Upper lobe of right lung (tissue), 1 donor: ENCODE data around the gene CCBE1. TPM values are rescaled to one million over a fixed set of nuclear protein-coding genes. Genes with fewer than 3 reads are reported as not detected.

Source experiments
- ATAC-seq: fragments of 200-7000 bp; cut with Tn5 transposase; one replicate; pipeline ENCODE4 v1.9.1; 2020; ENCODE audit warnings: mild to moderate bottlenecking, moderate library complexity
- DNase-seq: peaks from one replicate; pipeline ENCODE4 v3.0.0-alpha.2; 2020
- H3K27ac ChIP-seq: fragments of 200-600 bp; one replicate; pipeline ENCODE4 v1.8.0; 2022
- H3K27me3 ChIP-seq: fragments of 200-600 bp; one replicate; pipeline ENCODE4 v1.8.0; 2022; ENCODE audit warnings: mild to moderate bottlenecking
- H3K36me3 ChIP-seq: fragments of 200-600 bp; one replicate; pipeline ENCODE4 v1.8.0; 2022
- H3K4me1 ChIP-seq: fragments of 200-600 bp; one replicate; pipeline ENCODE4 v1.8.0; 2022
- H3K4me3 ChIP-seq: fragments of 200-600 bp; one replicate; pipeline ENCODE4 v1.8.0; 2022; ENCODE audit warnings: mild to moderate bottlenecking
- H3K9me3 ChIP-seq: fragments of 200-600 bp; one replicate; pipeline ENCODE4 v1.8.0; 2022
- intact Hi-C: fragments of 100-400 bp; cut with DNase I; formaldehyde crosslinking; loops from one replicate; pipeline ENCODE4 v1.11.0; 2022
- total RNA-seq: library from RNA; stranded (reverse); fragmentation: NEBNext Ultra II Directional; extraction: Animal tissue kit (Norgen Biotek cat#: 25700); gene quantifications from one replicate; pipeline ENCODE4 v1.2.1, GENCODE V29; 2021
- TF ChIP-seq, protein P1 (sequence below): fragments of 200-600 bp; IDR thresholded peaks from one replicate; pipeline ENCODE4 v1.8.0; 2022; ENCODE audit warnings: antibody characterized with exemption
- donor health status: DM: no; HTN: yes; CAD: no; lungs with severe emphysema.

CCBE1 gene
- total RNA-seq, 1 donor from 2014 or later = 27.8 TPM

DNA sequence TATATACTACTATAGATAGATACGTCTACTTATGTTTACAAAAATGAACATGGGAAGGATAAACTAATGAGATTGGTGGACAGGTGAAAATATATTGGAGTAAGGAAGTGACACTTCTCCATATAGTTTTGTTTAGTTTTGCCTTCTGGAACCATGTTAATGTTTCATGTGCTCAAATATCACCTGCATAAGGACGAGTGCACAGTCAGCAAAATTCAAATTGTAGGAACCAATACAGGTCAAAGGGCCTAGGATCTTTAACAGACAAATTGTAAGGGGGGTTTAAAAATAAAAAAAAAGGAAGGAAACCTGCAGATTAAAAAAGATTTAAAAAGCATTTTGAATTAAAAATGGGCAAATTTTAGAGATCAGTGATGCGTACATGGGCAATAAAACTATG is 104.6 kb downstream of the CCBE1 start:
- no peaks in the 10 kb centered on the region for H3K27me3 ChIP-seq
- no peaks in the 10 kb centered on the region for H3K36me3 ChIP-seq
- TF ChIP-seq, protein P1, sequence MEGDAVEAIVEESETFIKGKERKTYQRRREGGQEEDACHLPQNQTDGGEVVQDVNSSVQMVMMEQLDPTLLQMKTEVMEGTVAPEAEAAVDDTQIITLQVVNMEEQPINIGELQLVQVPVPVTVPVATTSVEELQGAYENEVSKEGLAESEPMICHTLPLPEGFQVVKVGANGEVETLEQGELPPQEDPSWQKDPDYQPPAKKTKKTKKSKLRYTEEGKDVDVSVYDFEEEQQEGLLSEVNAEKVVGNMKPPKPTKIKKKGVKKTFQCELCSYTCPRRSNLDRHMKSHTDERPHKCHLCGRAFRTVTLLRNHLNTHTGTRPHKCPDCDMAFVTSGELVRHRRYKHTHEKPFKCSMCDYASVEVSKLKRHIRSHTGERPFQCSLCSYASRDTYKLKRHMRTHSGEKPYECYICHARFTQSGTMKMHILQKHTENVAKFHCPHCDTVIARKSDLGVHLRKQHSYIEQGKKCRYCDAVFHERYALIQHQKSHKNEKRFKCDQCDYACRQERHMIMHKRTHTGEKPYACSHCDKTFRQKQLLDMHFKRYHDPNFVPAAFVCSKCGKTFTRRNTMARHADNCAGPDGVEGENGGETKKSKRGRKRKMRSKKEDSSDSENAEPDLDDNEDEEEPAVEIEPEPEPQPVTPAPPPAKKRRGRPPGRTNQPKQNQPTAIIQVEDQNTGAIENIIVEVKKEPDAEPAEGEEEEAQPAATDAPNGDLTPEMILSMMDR = no peak
- intact Hi-C loops = no loop called here
- no peaks in the 10 kb centered on the region for H3K9me3 ChIP-seq
- DNase-seq = no peak
- ATAC-seq = no peak
- H3K4me3 ChIP-seq = no peak overlapping the region
- H3K27ac ChIP-seq = no peak overlapping the region
- H3K4me1 ChIP-seq = no peaks in the 10 kb centered on the region

DNA sequence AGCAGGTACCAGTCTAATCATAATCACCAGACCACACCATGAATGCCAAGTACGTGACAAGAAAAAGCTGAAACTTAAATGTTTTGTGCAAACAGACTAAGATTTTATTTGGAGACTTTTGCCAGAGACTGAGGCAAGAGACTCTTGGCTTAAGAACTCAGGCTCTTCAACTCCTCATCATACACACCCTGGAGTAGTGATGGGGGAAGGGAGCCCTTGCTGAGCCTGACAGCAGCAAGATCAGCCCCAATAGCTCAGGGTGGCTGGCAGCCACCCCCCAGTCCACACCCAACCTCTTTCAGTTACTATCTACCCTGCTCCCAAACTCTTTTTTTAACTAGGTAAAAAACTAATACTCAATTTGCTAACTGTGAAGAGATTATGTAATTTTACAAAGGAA is 114.8 kb downstream of the CCBE1 start:
- ATAC-seq = peak; percentile 66
- Histone ChIP-seq H3K4me3 (no peak overlapping the region), H3K36me3 (no peaks in the 10 kb centered on the region), H3K9me3 (no peaks in the 10 kb centered on the region), H3K27me3 (no peaks in the 10 kb centered on the region), H3K27ac (no peak overlapping the region), H3K4me1 (peaks cover 5% of the 10 kb centered on the region)
- TF ChIP-seq, protein P1 = no peak
- no peak for DNase-seq
- intact Hi-C loops = no loop called here

DNA sequence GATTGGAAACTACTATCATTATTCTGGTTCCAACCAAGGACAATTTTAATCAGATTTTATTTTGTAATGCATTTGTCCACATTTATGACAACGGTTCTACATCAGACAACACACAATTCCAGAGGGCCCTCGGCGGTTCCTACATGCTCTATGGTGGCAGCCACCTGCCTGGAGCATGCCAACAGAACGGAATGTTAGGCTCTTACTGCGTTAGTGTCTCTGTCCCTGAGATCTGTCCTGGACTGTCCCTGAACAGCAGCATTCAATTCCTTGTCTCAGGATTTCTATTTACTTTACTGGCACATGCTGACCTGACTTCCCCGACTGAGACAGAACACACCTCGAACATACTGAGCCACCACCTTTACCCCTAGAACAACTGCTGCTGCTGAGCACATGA is 117.7 kb downstream of the CCBE1 start:
- H3K36me3 ChIP-seq = no peaks in the 10 kb centered on the region
- no peak overlapping the region for H3K27ac ChIP-seq
- TF ChIP-seq, protein P1 = no peak
- no peaks in the 10 kb centered on the region for H3K27me3 ChIP-seq
- H3K9me3 ChIP-seq = no peaks in the 10 kb centered on the region
- H3K4me1 ChIP-seq = peaks cover 5% of the 10 kb centered on the region
- DNase-seq (no peak), ATAC-seq (no peak)
- no peak overlapping the region for H3K4me3 ChIP-seq
- intact Hi-C loops = no loop called here

DNA sequence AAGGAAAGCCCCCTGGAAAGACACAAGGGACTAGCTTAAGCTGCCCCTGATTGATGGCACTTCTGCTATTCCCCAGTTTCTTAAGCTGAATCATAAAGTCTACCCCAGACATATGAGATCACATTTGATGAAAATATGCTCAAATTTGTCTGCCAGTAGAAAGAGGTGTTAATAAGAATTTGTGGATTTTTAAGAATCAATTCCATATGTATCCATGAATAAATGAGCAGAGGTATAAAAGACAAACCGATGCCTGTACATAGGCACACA is 119.9 kb downstream of the CCBE1 start:
- peaks cover 2% of the 10 kb centered on the region for H3K4me1 ChIP-seq
- TF ChIP-seq, protein P1 = no peak
- ATAC-seq (no peak), DNase-seq (no peak)
- H3K27ac ChIP-seq = no peak overlapping the region
- no peaks in the 10 kb centered on the region for H3K9me3 ChIP-seq
- intact Hi-C loops = no loop called here
- H3K27me3 ChIP-seq = no peaks in the 10 kb centered on the region
- H3K4me3 ChIP-seq = no peak overlapping the region
- H3K36me3 ChIP-seq = no peaks in the 10 kb centered on the region

DNA sequence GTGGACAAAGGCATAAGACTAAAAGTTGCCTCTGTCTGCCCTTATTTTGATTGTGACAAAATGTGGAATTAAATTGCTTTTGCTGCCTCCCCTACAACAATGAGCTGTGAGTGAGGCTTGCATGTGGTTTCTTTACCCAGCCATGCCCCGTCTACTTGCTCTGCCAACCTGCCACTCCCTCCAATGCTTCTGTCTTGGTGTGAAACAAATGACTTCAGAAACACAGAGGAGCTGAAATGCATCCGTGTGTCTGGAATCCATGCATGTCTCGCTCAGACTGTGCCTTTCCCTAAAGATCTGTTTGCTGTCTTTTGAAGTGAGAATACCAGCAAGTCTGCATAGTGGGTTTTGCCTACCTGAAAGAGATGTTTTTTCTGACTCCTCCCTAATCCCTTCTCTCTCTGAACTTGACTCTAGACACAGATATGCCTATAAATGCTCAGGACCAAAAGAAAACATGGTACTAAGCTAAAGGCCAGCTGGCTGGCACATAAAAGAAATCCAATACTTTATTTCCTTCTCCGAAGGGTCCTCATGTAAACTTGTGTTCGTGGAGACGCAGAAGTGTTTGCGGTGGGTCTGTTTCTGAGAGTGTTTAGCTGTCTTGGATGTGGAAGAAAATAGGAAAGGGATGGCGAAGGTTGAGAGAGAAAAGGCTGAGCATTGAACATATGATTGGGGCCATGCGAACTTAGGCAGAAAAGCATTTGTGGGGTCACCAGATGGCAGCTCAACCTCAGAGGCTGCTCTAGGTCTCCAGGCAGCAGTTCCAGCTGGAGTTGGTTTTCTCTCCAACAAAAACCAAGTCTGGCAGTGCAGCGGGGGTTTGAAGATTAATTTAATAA is 120.5 kb downstream of the CCBE1 start:
- TF ChIP-seq, protein P1 = no peak
- Histone ChIP-seq H3K9me3 (no peaks in the 10 kb centered on the region), H3K4me3 (no peak overlapping the region), H3K27me3 (no peaks in the 10 kb centered on the region), H3K27ac (no peak overlapping the region), H3K4me1 (no peaks in the 10 kb centered on the region), H3K36me3 (no peaks in the 10 kb centered on the region)
- DNase-seq = no peak
- no peak for ATAC-seq
- intact Hi-C loops = no loop called here

DNA sequence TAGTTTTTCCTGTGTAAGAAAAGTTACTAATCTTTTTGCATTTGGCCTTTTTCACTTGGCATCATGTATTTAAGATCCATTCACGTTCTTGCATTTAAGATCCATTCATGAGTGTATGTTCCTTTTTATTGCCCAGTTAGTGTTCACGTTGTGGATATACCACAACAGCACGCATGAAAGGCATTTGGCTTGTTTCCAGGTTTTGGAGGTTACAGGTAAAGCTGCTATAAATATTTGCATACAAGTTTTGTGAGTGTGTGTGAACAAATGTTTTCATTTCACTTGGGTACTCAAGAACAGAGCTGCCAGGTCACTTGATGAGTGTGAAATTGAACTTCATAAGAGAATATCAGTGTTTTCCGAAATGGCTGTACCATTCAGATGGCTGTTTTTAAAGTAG is 121.2 kb downstream of the CCBE1 start:
- H3K27me3 ChIP-seq = no peaks in the 10 kb centered on the region
- intact Hi-C loops = no loop called here
- TF ChIP-seq, protein P1 = no peak
- H3K36me3 ChIP-seq = no peaks in the 10 kb centered on the region
- no peaks in the 10 kb centered on the region for H3K9me3 ChIP-seq
- no peak for DNase-seq
- H3K4me3 ChIP-seq = no peak overlapping the region
- ATAC-seq = no peak
- H3K4me1 ChIP-seq = no peaks in the 10 kb centered on the region
- no peak overlapping the region for H3K27ac ChIP-seq
